ENCODE data around the gene UBE2E1.

The UBE2E1 gene

DNA sequence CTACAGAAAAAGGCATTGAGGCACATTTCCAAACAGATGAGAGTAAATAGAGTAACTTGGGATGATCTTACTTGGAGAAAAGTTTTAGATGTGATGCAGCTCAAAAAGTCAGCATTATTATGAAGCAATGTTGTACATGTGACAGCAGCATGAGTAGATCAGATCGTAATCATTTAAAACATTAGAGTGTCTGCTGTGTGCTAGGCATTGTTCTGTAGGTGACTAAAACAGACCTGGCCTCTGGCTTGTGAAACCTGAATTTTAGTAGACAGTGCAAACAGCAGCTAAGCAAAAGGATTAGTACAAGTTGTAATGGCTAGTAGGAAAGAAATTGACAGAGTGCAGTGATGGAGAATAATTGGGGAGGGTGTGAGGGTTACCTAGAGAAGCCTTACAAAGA, 15.1 kb downstream of the UBE2E1 start:
- DNase-seq (ENCODE audit: low read depth): no peak

DNA sequence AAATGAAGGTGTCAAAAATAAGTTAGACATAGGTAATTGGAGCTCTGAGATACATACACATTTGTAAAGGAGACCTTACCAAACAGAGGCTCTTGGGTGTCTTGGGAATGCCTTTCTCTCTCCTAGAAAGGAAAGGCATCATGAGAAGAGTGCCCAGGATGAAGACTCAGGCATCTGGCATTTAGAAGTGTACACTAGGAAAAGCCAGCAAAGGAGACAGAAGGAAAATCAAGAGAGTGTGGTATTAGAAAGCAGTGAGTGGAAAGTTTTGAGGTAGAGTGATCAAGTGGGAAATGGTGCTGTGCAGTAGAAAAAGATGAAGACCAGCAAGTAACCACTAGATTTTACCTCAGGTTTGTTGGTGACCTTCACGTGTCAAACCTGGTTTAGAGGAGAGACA, 16.1 kb downstream of the UBE2E1 start:
- DNase-seq (ENCODE audit: low read depth): no peak

DNA sequence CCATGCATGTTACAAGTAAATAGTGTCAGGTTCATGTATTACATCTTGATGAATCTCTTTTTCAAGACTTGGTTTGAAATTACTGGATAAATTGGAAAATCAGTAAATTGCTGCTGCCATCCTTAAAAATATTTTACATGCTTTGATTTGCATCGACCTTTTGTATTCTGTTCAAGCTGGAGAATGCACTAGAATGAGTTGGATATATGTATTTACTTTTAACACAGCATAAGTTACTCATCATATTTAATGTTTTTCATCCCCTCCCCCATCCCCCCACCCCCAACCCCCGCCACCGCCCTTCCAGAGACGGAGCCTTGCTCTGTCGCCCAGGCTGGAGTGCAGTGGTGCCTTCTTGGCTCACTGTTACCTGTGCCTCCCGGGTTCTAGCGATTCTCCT, 16.8 kb downstream of the UBE2E1 start:
- no peak for DNase-seq (ENCODE audit: low read depth)

DNA sequence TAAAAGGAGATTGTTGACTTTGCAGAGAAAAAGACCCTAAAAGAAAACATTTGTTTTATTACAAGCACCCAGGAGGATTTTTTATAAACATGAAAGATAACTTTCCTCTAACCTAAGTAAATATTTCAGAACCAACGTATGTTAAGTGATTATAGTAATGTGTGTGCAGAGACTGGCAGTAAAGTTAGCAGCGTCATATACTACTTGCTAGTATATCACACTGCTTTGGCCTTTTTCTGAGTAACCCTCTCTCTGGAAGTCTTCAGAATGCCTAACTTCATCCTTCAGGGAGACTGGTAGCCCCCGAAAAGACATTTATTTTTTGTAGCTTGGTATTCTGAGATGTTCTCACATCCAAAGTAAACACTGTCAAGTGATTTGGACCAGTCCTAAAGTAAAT, 17.9 kb downstream of the UBE2E1 start:
- no peak for DNase-seq (ENCODE audit: low read depth)

DNA sequence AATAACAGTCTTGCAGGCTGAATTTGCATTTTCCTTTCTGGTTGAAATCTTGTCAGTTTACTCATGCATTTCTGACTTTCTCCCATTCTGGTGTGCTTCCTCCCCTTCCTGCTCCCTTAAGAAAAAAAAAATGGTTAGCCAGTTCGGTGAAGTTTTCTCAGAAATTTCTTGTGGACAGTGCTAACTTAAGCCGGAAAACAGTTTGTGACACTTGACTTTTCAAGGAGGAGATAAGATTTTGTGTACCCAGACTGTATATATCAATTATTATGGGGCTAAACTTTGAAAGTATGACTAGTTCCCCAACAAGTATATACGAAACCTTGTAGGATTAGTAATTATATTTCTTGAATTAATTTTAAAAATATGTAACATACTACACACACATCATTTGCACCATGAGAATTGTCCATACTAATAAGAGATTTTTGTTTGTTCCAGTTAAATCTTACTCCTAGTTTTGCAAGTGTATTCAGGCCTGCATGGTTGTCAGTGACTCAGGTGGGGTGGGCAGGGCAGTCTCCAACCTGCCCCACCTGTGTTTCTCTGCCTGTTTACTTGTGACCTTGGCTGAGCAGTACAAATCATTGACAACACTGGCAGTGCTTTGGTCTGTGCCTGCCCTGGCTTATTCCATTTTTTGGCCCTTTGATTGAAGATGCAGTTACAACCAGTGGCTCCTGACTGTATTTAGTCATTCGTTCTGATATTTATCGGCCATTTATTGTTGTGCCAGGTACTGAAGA, 19.1 kb downstream of the UBE2E1 start:
- no peak for DNase-seq (ENCODE audit: low read depth)

DNA sequence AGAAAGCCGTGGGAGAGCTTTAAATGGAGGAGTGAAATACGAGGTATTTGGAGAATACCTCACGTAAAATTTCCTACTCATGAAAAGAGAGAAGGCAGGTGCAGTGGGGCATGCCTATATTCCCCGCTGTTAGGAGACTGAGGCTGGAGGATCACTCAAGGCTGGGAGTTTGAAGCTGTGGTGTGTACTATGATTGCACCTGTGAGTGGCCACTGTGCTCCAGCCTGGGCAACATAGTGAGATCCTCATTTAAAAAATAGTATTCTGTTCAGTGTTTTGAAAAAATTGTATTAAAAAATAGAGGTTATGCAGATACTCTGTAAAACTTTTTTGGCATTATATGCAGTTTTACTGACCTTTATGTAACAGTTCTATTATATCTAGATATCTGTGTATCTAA, 20.0 kb downstream of the UBE2E1 start:
- no peak for DNase-seq (ENCODE audit: low read depth)

DNA sequence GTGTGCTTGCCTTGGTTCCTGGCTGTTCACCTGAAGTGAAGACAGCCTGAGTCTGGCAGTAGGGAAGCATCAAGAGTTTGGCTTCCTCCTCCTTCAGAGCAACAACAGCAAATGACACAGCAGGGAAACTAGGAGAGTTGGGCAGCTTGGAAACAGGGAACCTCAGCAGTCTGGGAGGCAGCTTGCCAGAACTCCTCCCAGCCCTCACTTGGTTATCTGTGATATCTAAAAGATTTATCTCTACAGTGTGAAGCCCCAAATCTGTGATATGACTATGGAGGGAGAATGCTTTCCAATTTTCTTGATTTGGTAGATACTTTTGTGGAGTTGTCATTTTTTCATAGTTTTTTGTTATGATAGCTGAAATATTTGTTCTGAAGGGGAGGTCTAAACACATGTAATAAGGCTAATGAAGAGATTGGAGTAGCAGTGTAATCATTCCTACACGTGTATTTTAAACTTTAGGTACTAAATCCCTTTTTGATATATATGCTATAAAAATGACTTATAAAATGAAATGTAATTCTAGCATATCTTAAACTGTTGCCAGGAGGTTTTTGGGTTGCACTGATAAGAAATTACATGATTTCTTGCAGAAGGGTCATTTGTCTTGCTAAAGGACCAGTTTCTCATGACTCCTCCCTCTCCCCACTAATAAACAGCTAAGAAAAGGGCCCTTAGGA, 20.8 kb downstream of the UBE2E1 start:
- DNase-seq (ENCODE audit: low read depth): no peak

DNA sequence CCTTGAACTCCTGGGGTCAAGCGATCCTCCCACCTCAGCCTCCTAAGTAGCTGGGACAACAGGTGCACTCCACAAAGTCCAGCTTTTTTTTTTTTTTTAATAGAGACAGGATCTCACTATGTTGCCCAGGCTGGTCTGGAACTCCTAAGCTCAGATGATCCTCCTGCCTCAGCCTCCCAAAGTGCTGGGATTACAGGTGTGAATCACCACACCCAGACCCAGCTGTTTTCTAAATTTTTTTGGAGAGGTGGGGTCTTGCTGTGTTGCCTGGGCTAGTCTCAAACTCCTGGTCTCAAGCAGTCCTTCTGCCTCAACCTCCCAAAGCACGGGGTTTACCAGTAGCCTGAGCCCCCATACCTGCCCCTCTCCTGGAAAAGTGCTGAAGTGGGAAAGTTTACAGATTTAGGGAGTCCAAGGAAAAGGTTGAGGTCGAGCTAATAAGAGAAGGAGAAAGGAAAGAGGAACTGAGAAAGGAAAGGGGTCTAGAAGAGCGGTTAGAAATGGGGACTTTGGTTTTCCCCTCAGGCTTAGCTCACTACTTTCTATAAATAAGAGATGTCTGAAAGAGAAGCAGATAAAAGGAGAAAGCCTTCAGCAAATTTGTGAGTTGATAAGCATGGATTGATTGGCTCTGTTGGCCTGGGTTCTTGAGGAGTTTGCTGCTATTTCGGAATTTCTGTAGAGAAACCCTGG, 23.6 kb downstream of the UBE2E1 start:
- DNase-seq (ENCODE audit: low read depth): no peak

DNA sequence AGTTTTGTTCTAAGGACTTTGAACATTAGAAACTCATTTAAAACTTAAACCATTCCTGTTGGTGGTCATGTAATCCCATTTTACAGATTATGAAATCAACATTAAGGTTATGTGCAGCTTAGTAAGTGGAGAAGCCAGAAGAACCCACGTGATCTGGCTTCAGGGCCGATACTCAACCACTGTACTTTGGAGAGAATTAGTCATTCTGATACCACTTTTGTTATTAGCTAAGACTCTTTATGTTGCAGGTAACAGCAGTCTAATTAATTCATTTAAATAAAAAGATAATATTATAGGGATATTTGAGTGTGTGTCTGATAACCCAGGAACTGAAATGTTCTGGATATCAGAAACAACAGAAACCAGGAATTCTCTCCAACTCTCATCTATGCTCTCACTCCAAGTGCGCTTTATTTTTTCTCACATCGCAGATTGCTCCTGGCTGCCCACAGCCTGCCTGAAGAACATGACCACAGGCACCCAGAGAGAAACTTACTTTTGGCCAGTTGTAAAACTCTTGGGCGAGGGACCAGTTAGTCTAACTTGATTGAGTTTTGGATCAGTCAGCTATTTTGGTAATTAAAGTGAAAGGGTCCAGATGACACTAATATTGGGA, 25.2 kb downstream of the UBE2E1 start:
- no peak for DNase-seq (ENCODE audit: low read depth)

DNA sequence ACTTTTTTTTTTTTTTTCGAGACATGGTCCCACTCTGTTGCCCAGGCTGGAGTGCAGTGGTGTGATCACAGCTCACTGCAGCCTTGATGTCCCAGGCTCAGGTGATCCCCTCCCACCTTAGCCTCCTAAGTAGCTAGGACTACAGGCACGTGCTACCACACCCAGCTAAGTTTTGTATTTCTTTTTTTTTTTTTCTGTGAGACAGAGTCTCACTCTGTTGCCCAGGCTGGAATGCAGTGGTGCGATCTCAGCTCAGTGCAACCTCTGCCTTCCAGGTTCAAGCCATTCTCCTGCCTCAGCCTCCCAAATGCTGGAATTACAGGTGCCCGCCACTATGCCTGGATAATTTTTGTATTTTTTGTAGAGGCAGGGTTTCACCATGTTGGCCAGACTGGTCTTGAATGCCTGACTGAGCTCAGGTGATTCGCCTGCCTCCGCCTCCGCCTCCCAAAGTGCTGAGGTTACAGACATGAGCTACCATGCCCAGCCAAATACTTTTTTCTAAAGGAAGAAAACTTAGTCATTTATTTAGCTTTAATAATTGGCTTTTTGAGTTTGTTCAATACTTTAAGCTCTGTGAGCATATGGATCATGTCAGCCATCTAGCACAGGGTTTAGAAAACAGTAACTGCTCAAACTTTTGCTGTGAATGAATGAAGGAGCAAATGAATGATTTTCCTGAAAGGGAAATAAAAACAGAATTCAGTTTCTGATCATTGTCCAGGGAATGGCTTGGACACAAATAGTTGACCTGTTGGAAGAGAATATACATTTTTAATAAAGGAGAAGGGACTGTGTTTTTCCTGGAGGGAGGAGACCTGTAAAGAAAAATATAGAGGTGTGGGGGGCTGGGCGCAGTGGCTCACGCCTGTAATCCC, 26.0 kb downstream of the UBE2E1 start:
- DNase-seq (ENCODE audit: low read depth): no peak

DNA sequence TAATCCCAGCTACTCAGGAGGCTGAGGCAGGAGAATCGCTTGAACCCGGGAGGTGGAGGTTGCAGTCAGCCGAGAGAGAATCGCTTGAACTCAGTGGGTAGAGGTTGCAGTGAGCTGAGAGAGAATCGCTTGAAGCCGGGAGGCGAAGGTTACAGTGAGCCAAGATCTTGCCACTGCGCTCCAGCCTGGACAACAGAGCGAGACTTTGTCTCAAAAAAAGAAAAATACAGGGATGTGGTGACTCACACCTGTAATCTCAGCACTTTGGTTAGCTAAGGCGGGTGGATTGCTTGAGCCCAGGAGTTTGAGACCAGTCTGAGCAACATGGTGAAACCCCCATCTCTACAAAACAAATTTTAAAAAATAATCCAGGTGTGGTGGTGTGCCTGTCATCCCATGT, 26.8 kb downstream of the UBE2E1 start:
- no peak for DNase-seq (ENCODE audit: low read depth)

DNA sequence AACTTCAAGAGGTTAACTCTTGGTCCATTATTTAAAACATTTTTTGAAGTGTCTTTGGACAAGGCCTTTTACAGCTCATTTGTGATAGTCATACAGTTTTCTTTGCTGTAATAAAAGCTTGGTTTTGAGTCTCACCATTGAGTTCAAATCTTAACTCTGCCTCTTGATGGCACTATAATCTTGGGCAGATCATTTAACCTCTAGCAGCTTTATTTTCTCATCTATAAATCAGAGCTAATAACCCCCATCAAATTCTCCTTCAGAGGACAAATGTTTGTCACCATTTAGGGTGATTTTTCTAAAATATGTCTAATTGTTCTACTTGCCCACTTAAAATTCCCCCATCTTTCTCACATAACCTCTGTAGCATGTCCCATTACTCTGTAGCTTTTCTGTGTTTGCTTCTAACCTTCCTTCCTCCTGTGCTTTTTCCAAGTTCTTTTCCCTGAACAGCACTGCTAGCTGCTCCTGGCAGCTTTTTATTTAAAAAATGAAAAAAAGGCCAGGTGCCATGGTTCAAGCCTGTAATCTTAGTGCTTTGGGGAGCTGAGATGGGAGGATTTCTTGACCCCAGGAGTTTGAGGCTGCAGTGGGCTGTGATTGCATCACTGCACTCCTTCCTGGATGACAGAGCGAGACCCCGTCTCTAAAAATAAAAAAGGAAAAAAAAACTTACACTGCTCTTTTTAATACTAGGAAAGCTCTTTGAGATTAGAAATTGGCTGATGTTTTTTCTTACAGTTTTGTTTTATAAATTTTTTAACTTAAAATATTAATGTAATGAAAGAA, 28.5 kb downstream of the UBE2E1 start:
- DNase-seq (ENCODE audit: low read depth): no peak

DNA sequence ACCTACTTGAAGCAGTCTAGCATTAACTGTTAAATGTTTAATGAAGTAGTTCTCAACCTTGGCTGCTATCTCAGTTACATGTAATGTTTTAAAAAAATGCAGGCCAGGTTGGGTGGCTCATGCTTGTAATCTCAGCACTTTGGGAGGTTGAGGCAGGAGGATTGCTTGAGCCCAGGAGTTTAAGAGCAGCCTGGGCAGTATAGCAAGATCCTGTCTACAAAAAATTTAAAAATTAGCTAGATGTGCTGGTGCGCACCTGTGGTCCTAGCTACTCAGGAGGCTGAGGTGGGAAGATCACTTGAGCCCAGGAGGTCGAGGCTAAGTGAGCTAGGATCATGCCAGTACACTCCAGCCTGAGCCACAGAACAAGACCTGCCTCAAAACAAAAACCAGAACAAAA, 29.3 kb downstream of the UBE2E1 start:
- no peak for DNase-seq (ENCODE audit: low read depth)

DNA sequence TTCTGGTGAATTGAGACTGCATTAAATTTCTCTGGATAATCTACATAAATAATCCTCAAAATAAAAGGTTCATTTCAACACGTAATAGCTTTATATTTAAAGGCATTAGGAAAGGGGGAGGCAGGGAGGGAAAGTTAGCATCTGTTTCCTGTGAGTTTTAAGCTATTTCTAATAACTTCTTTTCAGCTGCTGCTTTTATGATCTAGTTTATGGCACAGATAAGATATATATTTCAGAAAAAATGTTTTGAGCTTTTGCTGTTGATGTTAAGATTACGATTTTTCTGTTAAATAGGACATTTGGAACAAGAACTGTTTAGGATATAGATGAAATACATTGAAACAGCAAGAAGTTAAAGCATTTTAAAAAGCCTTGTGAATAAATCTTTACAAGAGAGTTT, 30.0 kb downstream of the UBE2E1 start:
- no peak for DNase-seq (ENCODE audit: low read depth)

DNA sequence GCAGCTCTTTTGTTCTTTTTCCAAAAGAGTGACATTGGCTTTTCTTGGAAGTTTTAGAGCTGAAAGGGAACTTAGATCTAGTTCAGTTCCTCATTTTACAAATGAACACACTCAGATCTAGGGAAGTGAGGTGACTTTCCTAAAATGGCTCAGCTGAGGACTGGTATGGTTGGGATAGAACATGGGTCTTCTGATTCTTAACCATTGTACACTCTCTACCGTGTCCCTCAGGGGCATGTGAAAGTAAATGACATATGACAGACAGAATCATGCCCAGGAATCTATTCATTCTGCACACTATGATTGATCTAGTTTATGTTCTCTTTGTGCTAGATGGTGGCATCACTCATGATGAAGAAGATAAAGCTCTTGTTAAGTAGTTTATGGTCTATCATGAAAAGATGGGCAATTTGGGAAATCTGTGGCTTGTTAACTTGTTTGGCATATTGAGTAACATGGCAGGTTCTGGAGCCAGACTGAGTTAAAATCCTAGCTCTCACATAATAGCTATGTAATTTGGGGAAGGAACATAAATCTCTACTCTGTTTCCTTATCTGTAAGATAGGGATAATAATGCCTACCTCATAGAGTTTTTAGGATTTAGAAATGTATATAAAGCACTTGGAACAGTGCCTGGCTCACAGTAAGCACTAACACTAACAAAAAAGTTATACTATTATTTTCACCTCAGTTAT, 30.9 kb downstream of the UBE2E1 start:
- no peak for DNase-seq (ENCODE audit: low read depth)

DNA sequence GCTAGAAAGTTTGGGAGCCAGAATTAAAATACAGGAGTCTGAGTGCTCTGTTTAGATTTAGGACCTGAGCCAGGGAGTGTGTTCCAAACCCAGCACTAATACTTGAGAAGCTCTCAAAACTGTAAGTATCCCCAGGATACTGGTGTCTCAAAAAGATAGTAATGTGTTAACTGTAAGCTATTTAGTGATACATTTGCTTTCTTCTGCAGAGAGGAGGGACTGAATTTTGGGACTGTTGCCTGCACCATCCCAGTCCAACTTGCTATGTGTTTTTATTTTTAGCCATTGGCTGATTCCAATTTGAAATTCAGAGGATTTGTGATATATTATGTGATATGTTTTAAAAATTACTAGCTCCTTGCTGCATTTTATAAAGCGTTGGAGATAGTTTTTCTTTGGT, 31.5 kb downstream of the UBE2E1 start:
- DNase-seq (ENCODE audit: low read depth): no peak

DNA sequence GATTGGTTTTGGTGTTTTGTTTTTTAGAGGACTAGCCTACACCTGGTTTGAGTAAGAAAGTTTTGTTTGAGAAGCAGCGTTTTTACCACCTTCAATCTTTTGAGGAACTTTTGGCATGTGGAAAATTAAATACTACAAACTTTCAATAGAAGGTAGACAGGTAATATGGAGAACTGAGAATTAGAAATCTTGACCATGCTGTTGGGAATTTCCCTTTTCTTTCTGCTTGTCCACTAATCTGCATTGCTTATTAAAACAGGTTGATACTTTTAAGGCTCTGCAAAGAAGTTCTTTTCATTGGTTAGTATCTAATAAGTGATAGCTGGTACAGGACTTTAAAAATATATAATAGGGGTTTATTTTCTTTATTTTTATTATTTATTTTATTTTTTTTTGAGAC, 31.9 kb downstream of the UBE2E1 start:
- DNase-seq (ENCODE audit: low read depth): no peak

DNA sequence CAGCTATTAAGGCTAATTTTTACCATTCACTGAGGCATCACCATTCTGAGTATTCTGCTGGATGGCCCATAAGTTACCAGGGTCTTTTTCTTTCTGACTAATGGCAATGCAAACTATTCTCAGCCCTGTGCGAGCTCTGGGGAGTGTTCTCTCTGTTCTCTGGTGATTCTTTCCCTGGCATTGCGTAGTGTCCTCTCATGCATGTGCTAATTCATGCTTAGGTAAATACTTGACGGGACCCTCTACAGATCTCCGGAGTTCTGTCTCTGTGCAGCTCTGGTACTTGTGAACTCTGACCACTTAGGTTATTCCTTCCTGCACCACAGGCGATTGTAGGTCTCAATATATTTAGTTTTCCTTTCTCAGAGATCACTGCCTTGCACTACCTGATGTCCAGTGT, 34.8 kb downstream of the UBE2E1 start:
- no peak for DNase-seq (ENCODE audit: low read depth)

DNA sequence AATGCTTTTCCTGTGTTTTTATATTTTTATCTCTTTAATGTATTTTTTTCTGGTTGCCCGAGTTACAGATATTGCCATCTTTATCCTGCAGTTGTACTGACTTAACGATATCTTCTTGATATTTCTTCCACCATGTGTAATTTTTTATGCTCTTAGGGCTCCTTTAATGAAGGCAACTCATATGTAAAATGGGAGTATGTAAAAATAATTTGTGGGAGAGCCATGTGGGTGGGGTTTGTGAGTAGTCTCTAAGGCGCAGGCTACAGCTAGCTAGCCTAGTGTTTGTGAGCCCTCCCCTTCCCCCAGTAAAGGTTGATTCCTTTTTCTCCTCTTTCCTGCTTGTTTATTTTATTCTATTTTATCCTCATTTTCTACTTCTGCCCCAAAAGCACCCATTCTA, 38.1 kb downstream of the UBE2E1 start:
- DNase-seq (ENCODE audit: low read depth): no peak

All from stimulated activated CD8-positive, alpha-beta memory T cell treated with anti-CD3 and anti-CD28 coated beads, Interleukin-12 subunit alpha, Interleukin-12 subunit beta, amount 100 ng/mL, for 4 hours (primary cell).